Chondrocyte (in vitro differentiated cells): ENCODE data around the gene CPTP. TPM values are rescaled to one million over a fixed set of nuclear protein-coding genes. Genes with fewer than 3 reads are reported as not detected.

Experiments
- DNase-seq: peaks from one replicate; pipeline ENCODE4 v3.0.0; 2021; ENCODE audit warnings: mixed read lengths, low spot score
- H3K27ac Mint-ChIP-seq: one replicate; pipeline ENCODE4 v1.8.0; 2021; ENCODE audit warnings: mild to moderate bottlenecking, moderate library complexity, mixed read lengths; ENCODE audit not compliant: unreplicated experiment
- H3K27me3 Mint-ChIP-seq: 2 replicates; pipeline ENCODE4 v1.8.0; 2021; ENCODE audit warnings: low read depth, mixed read lengths
- H3K36me3 Mint-ChIP-seq: 2 replicates; pipeline ENCODE4 v1.8.0; 2021; ENCODE audit warnings: low read depth, mixed read lengths
- H3K4me1 Mint-ChIP-seq: 2 replicates; pipeline ENCODE4 v1.8.0; 2021; ENCODE audit warnings: low read depth, mild to moderate bottlenecking, mixed read lengths
- H3K4me3 Mint-ChIP-seq: one replicate; pipeline ENCODE4 v1.8.0; 2021; ENCODE audit warnings: mild to moderate bottlenecking, moderate library complexity, mixed read lengths; ENCODE audit not compliant: unreplicated experiment
- H3K9me3 Mint-ChIP-seq: 2 replicates; pipeline ENCODE4 v1.8.0; 2021; ENCODE audit warnings: low read depth, mixed read lengths
- total RNA-seq: library from RNA; stranded (reverse); gene quantifications from 3 replicates; pipeline ENCODE4 v1.2.1, GENCODE V29; 2021
- TF ChIP-seq, protein P1 (sequence below): fragments of 200-600 bp; sonication (generic); IDR thresholded peaks from 2 replicates; pipeline ENCODE4 v1.5.0; 2021; ENCODE audit warnings: antibody characterized with exemption, mild to moderate bottlenecking, moderate library complexity

The CPTP gene
- total RNA-seq, 1 donor from 2014 or later = 23.1 TPM

DNA sequence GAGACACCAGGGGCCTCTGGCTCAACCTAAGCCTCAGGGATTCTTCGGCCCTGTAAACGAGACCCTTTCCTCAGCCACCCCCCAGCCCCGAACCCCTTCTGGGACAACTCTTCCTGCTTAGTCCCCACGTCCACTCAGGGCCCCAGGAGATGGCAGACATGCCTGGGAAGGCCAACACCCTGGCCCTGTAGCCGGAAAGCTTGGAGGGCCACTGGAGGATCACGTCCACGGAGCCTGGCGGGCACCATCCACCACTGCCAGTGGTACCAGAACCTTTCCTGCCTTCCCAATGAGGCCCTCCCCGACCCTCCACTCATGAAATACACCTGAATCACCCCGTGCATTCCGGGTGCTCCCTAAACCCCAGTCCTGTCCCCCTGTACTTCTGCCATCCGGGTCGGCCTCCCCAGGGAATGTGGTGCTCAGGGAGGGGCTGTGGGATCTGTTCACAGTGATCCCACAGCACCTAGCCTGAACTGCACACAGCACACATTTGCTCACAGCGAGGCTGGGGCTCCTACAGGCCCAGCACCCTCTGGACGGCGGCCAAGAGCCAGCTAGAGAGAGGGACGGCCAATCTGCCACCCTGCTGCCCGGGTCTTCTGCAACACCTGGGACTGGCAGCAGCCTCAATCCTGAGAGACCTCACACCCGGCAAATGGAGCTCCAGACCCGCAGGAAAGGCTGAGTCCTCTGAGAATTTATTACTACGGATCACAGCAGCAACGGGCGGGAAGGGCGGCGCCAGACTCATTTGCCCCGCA lies 48.6 kb downstream of the CPTP start:
- H3K9me3 Mint-ChIP-seq = no peaks in the 10 kb centered on the region
- H3K27ac Mint-ChIP-seq = no peak overlapping the region
- no peak for DNase-seq
- TF ChIP-seq, protein P1, sequence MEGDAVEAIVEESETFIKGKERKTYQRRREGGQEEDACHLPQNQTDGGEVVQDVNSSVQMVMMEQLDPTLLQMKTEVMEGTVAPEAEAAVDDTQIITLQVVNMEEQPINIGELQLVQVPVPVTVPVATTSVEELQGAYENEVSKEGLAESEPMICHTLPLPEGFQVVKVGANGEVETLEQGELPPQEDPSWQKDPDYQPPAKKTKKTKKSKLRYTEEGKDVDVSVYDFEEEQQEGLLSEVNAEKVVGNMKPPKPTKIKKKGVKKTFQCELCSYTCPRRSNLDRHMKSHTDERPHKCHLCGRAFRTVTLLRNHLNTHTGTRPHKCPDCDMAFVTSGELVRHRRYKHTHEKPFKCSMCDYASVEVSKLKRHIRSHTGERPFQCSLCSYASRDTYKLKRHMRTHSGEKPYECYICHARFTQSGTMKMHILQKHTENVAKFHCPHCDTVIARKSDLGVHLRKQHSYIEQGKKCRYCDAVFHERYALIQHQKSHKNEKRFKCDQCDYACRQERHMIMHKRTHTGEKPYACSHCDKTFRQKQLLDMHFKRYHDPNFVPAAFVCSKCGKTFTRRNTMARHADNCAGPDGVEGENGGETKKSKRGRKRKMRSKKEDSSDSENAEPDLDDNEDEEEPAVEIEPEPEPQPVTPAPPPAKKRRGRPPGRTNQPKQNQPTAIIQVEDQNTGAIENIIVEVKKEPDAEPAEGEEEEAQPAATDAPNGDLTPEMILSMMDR = no peak
- H3K27me3 Mint-ChIP-seq = no peaks in the 10 kb centered on the region
- peaks cover 26% of the 10 kb centered on the region for H3K4me1 Mint-ChIP-seq
- H3K36me3 Mint-ChIP-seq = peaks cover 2% of the 10 kb centered on the region
- peak overlapping the region; percentile 51 for H3K4me3 Mint-ChIP-seq

DNA sequence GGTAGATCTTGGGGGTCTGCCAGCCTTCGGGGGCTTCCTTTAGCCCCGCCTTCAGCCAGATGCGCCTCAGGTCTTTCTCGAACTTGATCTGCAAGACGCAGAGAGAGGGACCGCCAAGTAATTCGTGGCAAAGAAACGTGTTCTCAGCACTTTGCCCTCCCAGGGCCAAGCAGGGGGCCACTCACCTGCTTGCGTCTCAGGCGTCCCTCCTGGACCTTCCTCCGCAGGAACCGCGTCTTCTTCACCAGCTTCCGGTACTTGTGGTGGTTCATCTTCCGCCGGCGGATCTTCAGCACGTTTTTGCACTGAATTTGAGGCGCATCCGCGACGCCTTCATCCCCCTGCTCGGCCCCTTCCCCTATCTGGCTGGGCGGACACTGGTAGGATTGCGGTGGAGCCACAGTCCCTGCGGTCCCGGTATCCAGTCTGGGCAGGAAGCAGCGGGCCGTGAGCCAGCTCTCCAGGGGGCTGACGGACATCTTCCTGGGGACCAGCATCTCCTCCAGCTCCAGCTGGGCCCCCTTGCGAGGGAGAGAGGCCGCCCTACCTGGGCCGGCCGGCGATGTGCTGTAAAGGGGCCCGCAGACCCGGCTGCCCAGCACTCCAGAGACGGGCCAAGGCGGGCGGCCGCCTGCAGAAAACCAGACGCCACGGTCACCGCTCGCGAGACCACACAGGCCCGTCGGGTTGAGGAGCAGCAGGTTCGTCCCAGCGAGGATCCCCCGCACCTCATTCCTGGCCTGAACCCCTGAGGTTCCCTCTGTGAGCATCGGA lies 49.4 kb downstream of the CPTP start:
- peak overlapping the region; percentile 79 for H3K27ac Mint-ChIP-seq
- no peak for DNase-seq

DNA sequence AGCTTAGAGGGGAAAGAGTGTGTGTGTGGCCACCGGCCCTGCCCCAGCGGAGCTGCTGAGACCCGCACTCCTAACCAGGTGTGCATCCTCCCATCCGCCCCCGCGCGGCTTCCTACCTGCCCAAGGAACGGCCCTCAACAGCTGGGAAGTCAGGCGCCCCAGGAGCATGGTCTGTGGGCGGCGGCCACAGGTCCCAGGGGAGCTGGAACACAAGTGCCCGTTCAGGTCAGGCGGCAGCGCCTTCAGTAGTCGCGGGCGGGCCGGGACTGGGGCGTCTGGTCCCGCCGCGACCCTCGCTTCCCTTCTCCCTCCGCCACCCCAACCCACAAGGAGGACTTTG lies 50.0 kb downstream of the CPTP start:
- Mint-ChIP-seq H3K36me3 (peaks cover 2% of the 10 kb centered on the region), H3K4me3 (peak overlapping the region; percentile 83), H3K4me1 (peaks cover 26% of the 10 kb centered on the region), H3K27me3 (no peaks in the 10 kb centered on the region), H3K27ac (peak overlapping the region; percentile 79), H3K9me3 (no peaks in the 10 kb centered on the region)
- DNase-seq = no peak
- TF ChIP-seq, protein P1 = no peak

More for the DNA sequence above, 49.4 kb downstream of the CPTP start:
- H3K9me3 Mint-ChIP-seq = no peaks in the 10 kb centered on the region
- peaks cover 26% of the 10 kb centered on the region for H3K4me1 Mint-ChIP-seq
- no peaks in the 10 kb centered on the region for H3K27me3 Mint-ChIP-seq
- peaks cover 2% of the 10 kb centered on the region for H3K36me3 Mint-ChIP-seq
- H3K4me3 Mint-ChIP-seq = peak overlapping the region; percentile 83
- TF ChIP-seq, protein P1 = no peak

DNA sequence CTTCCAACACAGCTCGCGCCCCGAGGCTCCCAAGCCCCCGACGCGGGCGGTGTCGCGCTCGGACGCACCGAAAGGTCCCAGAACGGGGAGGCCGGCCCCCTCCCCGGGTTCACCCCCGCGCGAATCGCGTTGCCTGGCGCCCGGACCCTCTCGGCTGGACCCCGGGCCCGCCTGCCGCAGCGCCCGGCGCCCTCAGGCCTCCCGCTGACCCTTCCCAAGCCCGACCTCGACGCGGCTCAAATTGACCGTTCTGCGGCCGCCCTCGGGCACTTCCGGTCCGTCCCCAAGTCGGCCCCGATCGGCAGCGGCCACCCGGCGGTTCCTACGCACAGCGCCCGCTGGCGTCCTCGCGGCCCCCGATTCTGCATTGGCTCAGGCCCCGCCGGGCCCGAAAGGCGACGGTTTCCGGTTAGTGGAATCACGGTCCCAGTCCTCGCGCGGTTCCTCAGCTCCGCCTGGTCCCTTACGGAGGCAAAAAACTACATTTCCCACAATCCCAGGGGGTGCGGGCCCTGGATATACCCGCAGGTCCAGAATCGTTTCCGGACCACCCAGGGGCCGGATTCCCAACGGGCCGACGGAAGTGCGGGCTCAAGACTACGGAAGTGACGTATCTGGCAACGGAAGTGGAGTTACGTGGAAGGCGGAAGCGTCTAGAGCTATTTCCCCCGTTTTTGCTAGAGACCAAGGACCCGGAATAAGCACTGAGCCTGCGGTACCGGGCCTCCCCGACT lies 50.5 kb downstream of the CPTP start, which contains the start of gene AURKAIP1:
AURKAIP1 (minus strand) TSS at position 279 of the 734 bp plus-strand sequence. CDS start 451 bp downstream, outside the sequence.
- no peaks in the 10 kb centered on the region for H3K9me3 Mint-ChIP-seq
- H3K27me3 Mint-ChIP-seq = no peaks in the 10 kb centered on the region
- DNase-seq = peak; percentile 99
- TF ChIP-seq, protein P1 = peak; percentile 63
- peaks cover 26% of the 10 kb centered on the region for H3K4me1 Mint-ChIP-seq
- peaks cover 2% of the 10 kb centered on the region for H3K36me3 Mint-ChIP-seq
- peak within 1 kb of the TSS; percentile 83 for H3K4me3 Mint-ChIP-seq
- H3K27ac Mint-ChIP-seq = peak within 1 kb of the TSS; percentile 96
